Stimulated activated CD8-positive, alpha-beta memory T cell treated with anti-CD3 and anti-CD28 coated beads, Interleukin-12 subunit alpha, Interleukin-12 subunit beta, amount 100 ng/mL, for 4 hours (primary cell): Measurements from ENCODE around the gene CNOT3.

Experiments
- DNase-seq: peaks from one replicate; pipeline ENCODE4 v3.0.0-alpha.2; 2020; ENCODE audit warnings: low read depth

Gene CNOT3

DNA sequence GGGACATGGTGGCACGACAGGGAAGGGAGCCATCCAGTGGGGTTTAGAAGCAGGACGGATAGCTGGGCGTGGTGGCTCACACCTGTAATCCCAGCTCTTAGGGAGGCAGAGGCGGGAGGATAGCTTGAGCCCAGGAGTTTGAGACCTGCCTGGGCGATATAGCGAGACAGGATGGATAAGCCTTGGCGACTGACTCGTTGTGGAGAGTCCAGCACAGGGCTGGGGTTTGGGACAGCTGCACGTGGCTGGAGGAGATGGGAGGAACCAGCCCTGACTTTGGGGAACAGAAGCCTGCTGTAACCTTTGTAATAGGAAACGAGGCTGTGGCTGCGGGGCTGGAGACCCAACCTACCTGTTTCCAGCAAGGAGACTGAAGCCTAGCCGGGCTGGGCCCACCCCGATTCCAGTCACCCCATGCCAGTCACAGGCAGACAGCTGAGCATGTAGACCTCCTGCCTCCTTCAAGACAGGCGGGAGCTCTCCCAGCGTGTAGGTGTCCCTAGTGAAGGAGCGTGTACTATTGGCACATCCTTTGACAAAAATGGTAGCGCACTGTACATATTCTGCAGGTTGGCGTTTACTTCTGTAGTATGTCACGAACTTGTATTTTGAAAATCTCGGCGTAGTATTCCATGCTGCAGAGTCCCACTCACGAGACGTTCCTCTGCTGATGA is 13.9 kb downstream of the CNOT3 start:
- no peak for DNase-seq

DNA sequence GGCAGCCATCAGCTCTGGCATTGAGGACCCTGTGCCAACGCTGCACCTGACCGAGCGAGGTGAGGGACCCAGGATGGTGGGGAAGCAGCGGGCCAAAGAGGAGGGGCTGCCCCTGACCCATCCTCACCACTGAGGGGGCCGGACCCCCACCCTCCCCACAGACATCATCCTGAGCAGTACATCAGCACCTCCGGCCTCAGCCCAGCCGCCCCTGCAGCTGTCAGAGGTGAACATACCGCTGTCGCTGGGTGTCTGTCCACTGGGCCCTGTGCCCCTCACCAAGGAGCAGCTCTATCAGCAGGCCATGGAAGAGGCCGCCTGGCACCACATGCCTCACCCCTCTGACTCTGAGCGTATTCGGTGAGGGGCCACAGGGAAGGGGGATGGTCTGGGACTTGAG is 14.7 kb downstream of the CNOT3 start:
- DNase-seq, result no peak

DNA sequence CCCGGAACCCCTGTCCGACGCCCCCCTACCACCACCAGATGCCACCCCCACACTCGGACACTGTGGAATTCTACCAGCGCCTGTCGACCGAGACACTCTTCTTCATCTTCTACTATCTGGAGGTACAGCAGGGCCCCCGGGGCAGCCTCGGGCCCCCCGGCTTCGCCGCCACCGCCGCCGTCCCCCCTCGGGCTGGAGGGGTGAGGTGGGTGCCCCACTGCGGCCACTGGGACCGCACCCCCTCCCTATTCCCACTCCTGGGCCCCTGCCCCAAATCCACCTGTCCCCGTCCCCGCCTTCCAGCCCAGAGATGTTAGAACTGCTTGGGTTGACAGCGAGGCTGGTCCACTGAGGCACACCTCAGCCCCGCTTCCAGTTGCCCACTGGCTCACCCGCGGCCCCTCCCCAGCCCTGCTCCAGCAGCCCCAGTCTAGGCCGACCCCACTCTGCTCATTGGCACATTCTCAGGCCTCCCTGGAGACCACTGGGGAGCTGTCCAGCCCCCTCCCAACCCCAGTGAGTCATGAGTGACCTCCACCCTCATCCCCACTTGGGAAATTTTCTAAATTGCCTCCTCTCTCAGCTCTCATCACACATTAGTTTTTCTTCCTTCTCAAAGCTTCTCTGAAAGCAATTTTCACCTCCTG is 15.4 kb downstream of the CNOT3 start:
- no peak for DNase-seq

DNA sequence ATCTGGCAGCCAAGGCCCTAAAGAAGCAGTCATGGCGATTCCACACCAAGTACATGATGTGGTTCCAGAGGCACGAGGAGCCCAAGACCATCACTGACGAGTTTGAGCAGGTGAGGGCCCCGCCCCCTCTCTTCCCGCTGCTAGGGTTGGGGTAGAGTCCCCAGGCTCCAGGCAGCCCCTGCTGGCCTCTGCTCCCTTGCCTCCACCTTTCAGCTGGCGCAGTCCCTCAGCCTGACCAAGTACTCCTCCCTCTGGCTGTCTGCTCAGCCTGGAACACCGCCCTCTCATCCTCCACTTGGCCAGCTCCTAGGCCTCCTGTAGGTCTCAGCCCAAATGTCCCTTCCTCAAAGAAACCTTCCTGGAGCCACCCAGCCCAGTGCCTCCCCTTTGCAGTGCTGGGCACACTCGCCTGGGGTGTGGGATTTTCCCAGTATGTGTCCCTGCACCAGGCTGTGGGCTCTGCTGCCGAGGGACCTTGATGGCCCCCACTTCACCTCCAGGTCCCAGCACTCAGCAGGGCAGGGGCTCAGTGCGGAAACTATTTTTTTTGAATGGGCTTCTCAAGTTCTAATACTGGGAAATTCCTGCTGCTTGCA is 16.3 kb downstream of the CNOT3 start:
- DNase-seq, result no peak

DNA sequence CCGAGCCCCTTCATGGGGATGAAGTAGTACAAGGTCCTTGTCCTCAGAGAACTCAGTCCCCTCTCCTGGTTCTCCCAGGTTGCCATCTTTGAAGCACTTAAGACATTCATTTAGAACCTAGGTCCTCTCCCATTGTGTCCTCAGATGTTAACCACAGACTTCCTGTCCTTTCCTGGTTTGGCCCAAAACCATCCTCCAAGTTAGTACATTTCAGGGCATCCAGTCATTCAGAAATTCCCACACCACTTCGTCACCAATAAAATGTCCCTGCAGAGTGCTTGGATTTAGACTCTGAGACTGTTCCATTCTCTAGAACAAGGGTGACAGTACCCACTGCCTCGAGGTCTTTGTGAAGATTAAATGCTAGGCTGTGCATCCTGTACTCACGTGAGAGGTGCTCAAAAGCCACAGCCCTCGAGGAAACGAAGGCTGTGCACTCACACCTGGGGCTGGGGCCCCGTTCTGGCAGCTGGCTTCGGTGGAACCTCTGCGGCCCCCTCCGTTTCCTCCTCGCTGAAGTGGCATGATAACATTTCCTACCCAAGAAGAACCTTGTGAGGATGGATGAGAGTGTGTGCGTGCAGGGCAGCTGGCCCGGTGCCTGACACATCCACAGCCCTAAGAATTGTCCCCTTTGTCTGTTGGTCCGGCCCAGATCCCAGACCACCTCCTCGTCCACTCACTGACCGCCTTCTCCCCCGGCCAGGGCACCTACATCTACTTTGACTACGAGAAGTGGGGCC is 17.2 kb downstream of the CNOT3 start:
- DNase-seq, result no peak

- no peak for DNase-seq
Measured at GRCh38 chr19:54155694-54156093, 18.1 kb downstream of the CNOT3 start.

DNA sequence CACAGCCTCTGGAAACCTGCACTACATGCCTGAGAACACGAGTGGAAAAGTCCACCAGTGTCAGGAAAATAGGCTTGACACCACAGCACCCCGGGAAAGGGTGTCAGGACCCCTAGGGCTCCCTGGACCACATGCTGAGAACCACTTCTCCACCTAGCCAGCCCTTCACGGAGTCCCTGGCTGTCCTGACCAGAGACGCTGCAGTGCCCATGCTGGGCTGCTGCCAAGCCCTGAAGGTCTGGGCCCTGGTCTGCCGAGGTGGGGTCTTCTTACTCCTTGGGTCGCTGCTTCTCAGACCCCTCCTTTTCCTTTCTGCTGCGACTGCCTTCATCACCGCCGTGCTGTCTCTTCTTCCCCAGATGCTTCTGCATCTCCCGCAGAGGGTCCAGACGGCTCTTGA is 18.9 kb downstream of the CNOT3 start:
- DNase-seq, result no peak

DNA sequence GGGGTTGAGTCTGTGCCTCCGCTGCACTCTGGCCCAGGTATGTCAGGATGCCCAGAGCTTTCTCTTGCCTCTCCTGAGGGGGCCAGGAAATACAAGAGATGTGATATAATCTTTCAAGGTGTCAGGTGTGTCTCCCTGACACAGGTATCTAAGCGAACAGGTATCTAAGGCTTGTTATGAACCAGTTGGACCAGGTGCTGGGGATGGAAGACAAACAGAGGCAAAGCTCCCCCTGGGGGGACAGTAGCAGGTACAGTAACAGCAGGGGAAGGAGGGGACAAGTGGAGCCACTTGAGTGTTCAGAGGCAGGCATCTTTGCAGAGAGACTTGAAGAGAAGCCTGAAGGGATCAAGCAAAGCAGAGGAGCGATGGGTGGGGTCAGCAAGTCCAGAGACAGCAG is 19.4 kb downstream of the CNOT3 start:
- no peak for DNase-seq

- DNase-seq, result no peak
Measured at GRCh38 chr19:54158812-54159351, 21.3 kb downstream of the CNOT3 start.

- peak; percentile 96 for DNase-seq
Measured at GRCh38 chr19:54159352-54160181, 22.0 kb downstream of the CNOT3 start, which contains the start of gene LENG1. LENG1 (minus strand) TSS chr19:54159721; CDS start chr19:54159695, 26 bp downstream.

GRCh38 chr19:54160182-54160811 is 22.7 kb downstream of the CNOT3 start:
- no peak for DNase-seq

DNA sequence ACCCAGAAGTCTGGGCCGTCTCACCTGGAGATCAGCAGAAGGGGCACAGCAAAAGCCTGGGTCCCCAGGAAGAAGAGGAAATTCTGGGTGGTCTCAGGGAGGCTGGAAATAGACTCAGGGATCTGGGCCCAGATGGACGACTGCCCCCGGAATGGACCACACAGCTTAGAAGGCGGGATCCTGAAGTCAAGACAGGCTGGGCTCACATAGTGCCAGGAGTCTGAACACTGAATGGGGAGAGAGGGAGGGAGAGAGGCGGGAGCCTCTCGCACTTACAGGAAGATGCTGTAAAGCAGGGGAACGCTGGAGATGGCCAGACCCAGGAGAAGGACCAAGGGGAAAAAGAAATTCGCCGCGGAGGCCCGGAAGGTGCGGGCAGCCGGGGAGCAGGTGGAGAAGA is 23.3 kb downstream of the CNOT3 start:
- no peak for DNase-seq

DNA sequence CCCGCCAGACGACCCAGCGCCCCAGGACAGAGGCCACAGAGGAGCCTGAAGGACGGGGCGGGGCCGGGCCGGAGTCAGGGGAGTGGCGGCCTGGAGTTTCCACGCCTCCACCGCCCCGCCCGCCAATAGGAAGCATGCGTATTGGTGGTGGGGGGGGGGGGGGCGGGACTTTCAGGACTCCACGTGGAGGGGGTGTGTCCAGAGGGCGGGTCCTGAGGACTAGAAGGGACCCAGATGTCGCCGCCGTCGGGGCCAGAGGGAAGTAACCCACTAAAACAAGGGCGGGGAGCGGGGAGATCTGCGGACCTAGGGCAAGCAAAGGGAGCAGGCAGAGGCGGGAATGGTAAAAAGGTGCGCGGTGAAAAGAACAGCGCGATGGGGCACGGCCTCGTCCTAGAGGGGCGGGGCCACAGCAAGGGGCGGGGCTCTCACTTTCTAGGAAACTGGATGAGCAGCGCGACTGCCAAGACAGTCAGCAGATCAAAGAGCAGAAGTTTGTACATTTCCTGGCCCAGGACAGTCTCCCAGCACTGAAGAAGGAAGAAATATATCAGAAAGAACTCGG is 24.8 kb downstream of the CNOT3 start:
- DNase-seq, result peak; percentile 61

- no peak for DNase-seq
Measured at GRCh38 chr19:54162884-54163283, 25.3 kb downstream of the CNOT3 start.

GRCh38 chr19:54164369-54165068 is 27.0 kb downstream of the CNOT3 start:
- peak; percentile 21 for DNase-seq

DNA sequence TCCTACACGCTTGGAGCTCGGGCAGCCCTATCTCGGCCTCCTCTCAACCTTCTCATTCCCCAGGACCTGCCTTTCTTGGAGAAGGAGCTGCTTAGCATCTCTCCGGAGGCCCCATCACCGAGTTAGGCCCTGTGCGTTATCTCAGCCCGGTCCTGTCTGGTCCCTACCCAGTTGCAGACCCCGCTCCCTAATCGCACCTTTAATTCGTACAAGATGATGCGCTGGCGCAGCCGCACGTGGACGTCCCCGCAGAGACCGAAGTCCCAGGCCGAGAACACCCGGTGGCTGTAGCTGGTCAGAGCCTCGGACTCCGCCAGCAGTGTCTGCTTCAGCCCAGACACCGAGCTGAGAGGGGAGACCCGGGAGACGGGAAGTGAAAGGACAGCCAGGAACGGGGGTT is 27.7 kb downstream of the CNOT3 start:
- no peak for DNase-seq

DNA sequence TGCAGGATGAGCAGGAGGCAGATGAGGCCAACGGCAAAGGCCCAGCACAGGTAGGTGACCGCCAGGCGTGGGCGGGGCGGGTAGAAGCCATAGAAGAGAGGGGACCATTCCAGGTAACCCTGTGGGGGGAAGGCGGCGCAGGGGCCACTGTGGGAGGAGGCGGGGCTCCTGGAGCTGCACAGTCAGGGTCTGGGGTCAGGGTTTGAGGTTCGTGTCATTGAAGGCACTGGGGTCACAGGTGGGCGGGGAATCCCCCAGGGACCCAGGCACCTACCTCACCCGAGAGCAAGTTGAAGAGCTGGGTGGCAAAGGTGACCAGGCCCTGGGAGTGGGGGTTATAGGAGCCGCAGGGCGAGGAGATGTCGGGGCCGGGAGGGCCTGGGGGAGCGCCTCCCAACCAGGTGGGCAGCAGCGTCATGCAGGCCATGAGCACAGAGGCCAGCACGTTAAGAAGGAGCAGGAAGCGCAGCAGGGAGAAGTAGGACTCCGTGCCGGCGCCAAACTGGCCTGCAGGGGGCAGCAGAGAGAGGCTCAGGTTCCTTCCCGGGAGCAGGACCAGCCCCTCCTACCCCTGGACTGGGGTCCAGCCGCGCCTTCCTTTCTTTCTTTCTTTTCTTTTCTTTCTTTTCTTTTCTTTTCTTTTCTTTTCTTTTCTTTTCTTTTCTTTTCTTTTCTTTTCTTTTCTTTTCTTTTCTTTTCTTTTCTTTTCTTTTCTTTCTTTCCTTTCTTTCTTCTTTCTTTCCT is 30.8 kb downstream of the CNOT3 start:
- peak; percentile 73 for DNase-seq

DNA sequence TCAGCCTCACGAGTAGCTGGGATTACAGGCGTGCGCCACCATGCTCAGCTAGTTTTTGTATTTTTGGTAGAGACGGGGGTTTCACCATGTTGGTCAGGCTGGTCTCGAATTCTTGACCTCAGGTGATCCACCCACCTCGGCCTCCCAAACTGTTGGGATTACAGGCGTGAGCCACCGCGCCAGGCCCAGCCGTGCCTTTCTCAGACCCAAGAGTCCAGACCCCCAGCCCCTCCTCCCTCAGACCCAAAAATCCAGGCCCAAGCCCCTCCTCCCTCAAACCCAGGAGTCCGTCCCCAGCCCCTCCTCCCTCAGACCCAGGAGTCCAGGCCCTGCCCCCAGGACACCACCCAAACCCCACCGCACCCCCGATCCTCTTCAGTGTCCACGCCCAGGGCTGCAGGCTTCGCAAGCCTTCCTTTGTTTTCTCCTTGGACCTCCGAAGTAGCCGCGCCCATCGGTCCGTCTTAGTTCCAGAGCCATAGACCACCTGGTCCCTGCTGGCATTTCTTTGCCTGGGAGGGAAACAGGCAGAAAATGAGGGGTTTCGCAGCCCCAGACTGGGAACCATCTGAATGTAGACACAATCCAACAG is 31.7 kb downstream of the CNOT3 start:
- no peak for DNase-seq
